ENCODE results near the gene SULT1E1. TPM values are rescaled to one million over a fixed set of nuclear protein-coding genes. Genes with fewer than 3 reads are reported as not detected.

The SULT1E1 gene
- total and polyA plus RNA-seq, 2 donors (not counting 1 experiment from before 2014, with no cell fraction given), result not detected

DNA sequence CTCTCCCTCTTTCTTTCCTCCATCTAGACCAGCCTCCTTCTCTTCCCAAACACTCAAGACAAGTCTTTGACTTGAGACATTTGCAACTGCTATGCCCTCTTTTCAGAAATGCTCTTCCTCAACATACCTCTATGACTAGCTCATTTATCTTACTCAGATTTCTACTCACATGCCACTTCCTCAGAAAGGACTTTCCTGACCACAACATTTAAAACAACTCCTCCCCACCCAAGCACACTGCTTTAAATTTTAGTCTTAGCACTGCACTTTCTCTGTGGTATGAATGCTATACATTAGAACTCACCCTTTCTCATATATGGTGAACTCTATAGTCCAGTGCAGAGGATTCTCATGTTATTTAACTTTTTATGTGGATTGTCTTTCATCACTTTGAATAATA lies 28.4 kb upstream of the SULT1E1 start:
- Histone ChIP-seq H3K9me3 (ENCODE audit: control extremely low read depth in 1 of 3, control insufficient read depth in 2 of 3, insufficient read depth in 1 of 3, low read length in 2 of 3) (peaks cover 0 to 4% (median 0%) of the 10 kb centered on the region in 3 donors), H3K27ac (ENCODE audit: low read length in 2 of 2) (no peak overlapping the region), H3K4me2 (replicated peaks; ENCODE audit: low read depth, low read length, poor library complexity, severe bottlenecking) (no peak overlapping the region), H2AFZ (ENCODE audit: insufficient read depth, low read depth, low read length, poor library complexity, severe bottlenecking) (no peak overlapping the region), H3K36me3 (replicated peaks in 1 of 2; ENCODE audit: control extremely low read depth in 1 of 2, control insufficient read depth in 1 of 2, extremely low read depth in 1 of 2, insufficient read depth in 2 of 2, low read length in 1 of 2) (no peaks in the 10 kb centered on the region), H3K79me2 (ENCODE audit: control insufficient read depth, insufficient read depth, low read length) (no peaks in the 10 kb centered on the region), H3K9ac (ENCODE audit: low read length) (no peak overlapping the region), H3K4me3 (ENCODE audit: control extremely low read depth in 1 of 5, extremely low read depth in 1 of 5, insufficient read depth in 1 of 5, low read depth in 2 of 5, low read length in 4 of 5) (no peak overlapping the region), H3K27me3 (replicated peaks in 1 of 4; ENCODE audit: control extremely low read depth in 1 of 4, control insufficient read depth in 3 of 4, insufficient read depth in 4 of 4, low read length in 3 of 4) (no peaks in the 10 kb centered on the region), H4K20me1 (ENCODE audit: control insufficient read depth, insufficient read depth, low read length, poor library complexity, severe bottlenecking) (no peaks in the 10 kb centered on the region), H3K4me1 (ENCODE audit: control insufficient read depth in 2 of 2, insufficient read depth in 2 of 2, low read length in 2 of 2) (no peaks in the 10 kb centered on the region)
- ChIA-PET CTCF (no interaction called here), POLR2A (no interaction called here)
- no peak for DNase-seq
- Mint-ChIP-seq H3K9me3 (ENCODE audit: insufficient read depth) (no peaks in the 10 kb centered on the region), H3K4me1 (no peaks in the 10 kb centered on the region), H3K4me3 (no peak overlapping the region), H3K27ac (no peak overlapping the region), H3K27me3 (no peaks in the 10 kb centered on the region)
- no peak for ATAC-seq (ENCODE audit: low read depth)
- no peak for TF ChIP-seq EZH2 (IDR thresholded peaks at IDR 0.05; ENCODE audit: borderline replicate concordance, insufficient read depth, low read depth, low read length, poor library complexity, severe bottlenecking)
- TF ChIP-seq, protein P1, sequence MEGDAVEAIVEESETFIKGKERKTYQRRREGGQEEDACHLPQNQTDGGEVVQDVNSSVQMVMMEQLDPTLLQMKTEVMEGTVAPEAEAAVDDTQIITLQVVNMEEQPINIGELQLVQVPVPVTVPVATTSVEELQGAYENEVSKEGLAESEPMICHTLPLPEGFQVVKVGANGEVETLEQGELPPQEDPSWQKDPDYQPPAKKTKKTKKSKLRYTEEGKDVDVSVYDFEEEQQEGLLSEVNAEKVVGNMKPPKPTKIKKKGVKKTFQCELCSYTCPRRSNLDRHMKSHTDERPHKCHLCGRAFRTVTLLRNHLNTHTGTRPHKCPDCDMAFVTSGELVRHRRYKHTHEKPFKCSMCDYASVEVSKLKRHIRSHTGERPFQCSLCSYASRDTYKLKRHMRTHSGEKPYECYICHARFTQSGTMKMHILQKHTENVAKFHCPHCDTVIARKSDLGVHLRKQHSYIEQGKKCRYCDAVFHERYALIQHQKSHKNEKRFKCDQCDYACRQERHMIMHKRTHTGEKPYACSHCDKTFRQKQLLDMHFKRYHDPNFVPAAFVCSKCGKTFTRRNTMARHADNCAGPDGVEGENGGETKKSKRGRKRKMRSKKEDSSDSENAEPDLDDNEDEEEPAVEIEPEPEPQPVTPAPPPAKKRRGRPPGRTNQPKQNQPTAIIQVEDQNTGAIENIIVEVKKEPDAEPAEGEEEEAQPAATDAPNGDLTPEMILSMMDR (IDR thresholded peaks at IDR 0.05), result no peak
- intact Hi-C loops (cut with micrococcal nuclease), result no loop called here

DNA sequence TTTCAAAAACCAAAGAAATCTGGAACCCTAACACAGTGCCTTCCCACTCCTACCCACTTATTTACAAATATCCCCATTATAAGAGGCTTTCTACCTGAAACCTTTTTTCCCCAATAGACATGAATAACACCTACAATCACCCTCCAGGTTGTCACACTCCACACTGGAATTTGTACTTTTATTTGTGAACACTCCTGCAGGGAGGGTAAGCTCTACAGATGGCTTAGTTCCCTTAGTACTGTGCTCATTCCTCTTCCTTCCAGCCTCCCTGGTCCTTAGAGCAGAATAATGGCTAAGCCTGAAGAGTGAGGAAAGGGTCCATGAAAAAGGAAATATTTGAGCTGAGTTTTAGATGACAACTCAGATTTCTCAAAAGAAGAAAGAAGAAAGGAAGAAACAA lies 22.2 kb upstream of the SULT1E1 start:
- Mint-ChIP-seq H3K27ac (no peak overlapping the region), H3K9me3 (ENCODE audit: insufficient read depth) (no peaks in the 10 kb centered on the region), H3K27me3 (no peaks in the 10 kb centered on the region), H3K4me1 (no peaks in the 10 kb centered on the region), H3K4me3 (no peak overlapping the region)
- ChIA-PET CTCF (no interaction called here), POLR2A (no interaction called here)
- TF ChIP-seq EZH2 (IDR thresholded peaks at IDR 0.05; ENCODE audit: borderline replicate concordance, insufficient read depth, low read depth, low read length, poor library complexity, severe bottlenecking), result no peak
- TF ChIP-seq, protein P1 (IDR thresholded peaks at IDR 0.05), result no peak
- ATAC-seq (ENCODE audit: low read depth), result no peak
- intact Hi-C loops (cut with micrococcal nuclease), result loop anchor here (5.0 kb wide), 1 partner anchor 1610 kb away; no protein-coding TSS in a partner anchor
- no peak for DNase-seq
- Histone ChIP-seq H3K4me1 (ENCODE audit: control insufficient read depth in 2 of 2, insufficient read depth in 2 of 2, low read length in 2 of 2) (no peaks in the 10 kb centered on the region), H3K27ac (ENCODE audit: low read length in 2 of 2) (no peak overlapping the region), H3K4me3 (ENCODE audit: control extremely low read depth in 1 of 5, extremely low read depth in 1 of 5, insufficient read depth in 1 of 5, low read depth in 2 of 5, low read length in 4 of 5) (no peak overlapping the region), H4K20me1 (ENCODE audit: control insufficient read depth, insufficient read depth, low read length, poor library complexity, severe bottlenecking) (no peaks in the 10 kb centered on the region), H2AFZ (ENCODE audit: insufficient read depth, low read depth, low read length, poor library complexity, severe bottlenecking) (no peak overlapping the region), H3K9me3 (ENCODE audit: control extremely low read depth in 1 of 3, control insufficient read depth in 2 of 3, insufficient read depth in 1 of 3, low read length in 2 of 3) (peaks cover 0 to 7% (median 0%) of the 10 kb centered on the region in 3 donors), H3K9ac (ENCODE audit: low read length) (no peak overlapping the region), H3K4me2 (replicated peaks; ENCODE audit: low read depth, low read length, poor library complexity, severe bottlenecking) (no peak overlapping the region), H3K79me2 (ENCODE audit: control insufficient read depth, insufficient read depth, low read length) (no peaks in the 10 kb centered on the region), H3K27me3 (replicated peaks in 1 of 4; ENCODE audit: control extremely low read depth in 1 of 4, control insufficient read depth in 3 of 4, insufficient read depth in 4 of 4, low read length in 3 of 4) (no peaks in the 10 kb centered on the region), H3K36me3 (replicated peaks in 1 of 2; ENCODE audit: control extremely low read depth in 1 of 2, control insufficient read depth in 1 of 2, extremely low read depth in 1 of 2, insufficient read depth in 2 of 2, low read length in 1 of 2) (no peaks in the 10 kb centered on the region)

All from B cell (primary cell).